Panc1 (cell line): ENCODE results near the gene HRNR. TPM values are rescaled to one million over a fixed set of nuclear protein-coding genes. Genes with fewer than 3 reads are reported as not detected.

ENCODE experiments used
- ATAC-seq: fragments of 200-7000 bp; cut with Tn5 transposase; 2 replicates; pipeline ENCODE4 v1.9.1; 2020; ENCODE audit warnings: mild to moderate bottlenecking, moderate library complexity
- BruUV-seq: library from RNA; stranded (reverse); fragments of 400-500 nt; replicated peaks from 2 replicates; lab custom pipeline; 2021; lab: Mats Ljungman, UMichigan
- CTCF ChIA-PET: fragments of 300-600 bp; sonication (Branson Sonifier 250); formaldehyde crosslinking; loops from one replicate; lab custom pipeline; 2022; ENCODE audit warnings: antibody characterized with exemption; lab: Charles Lee
- POLR2A ChIA-PET: fragments of 300-600 bp; sonication (Branson Sonifier 250); formaldehyde crosslinking; loops from one replicate; lab custom pipeline; 2022; ENCODE audit warnings: antibody characterized with exemption; lab: Charles Lee
- DNase-seq: peaks from one replicate; pipeline ENCODE4 v3.0.0-alpha.2; 2010; ENCODE audit warnings: low read depth, low spot score
- H3K27ac ChIP-seq: 2 replicates; pipeline ENCODE4 v1.5.1; 2011; ENCODE audit warnings: mild to moderate bottlenecking, low read length, inconsistent platforms
- H3K27me3 ChIP-seq: fragments of 200-500 bp; sonication (Bioruptor generic); 2 replicates; pipeline ENCODE4 v1.6.0; 2014; ENCODE audit warnings: low read length, inconsistent platforms; ENCODE audit not compliant: control insufficient read depth, insufficient read depth
- H3K36me3 ChIP-seq: fragments of 200-500 bp; sonication (Bioruptor generic); 2 replicates; pipeline ENCODE4 v1.5.1; 2014; ENCODE audit warnings: inconsistent platforms, mild to moderate bottlenecking, low read length, moderate library complexity; ENCODE audit not compliant: control insufficient read depth, insufficient read depth
- H3K4me1 ChIP-seq: 2 replicates; pipeline ENCODE4 v1.5.1; 2011; ENCODE audit warnings: inconsistent platforms, mild to moderate bottlenecking, low read length, moderate library complexity; ENCODE audit not compliant: control insufficient read depth, insufficient read depth
- H3K4me3 ChIP-seq, 2 experiments: 2 replicates each; pipeline ENCODE4 v1.5.1; 2011 to 2012; ENCODE audit warnings: low read depth in 2 of 2, low read length in 2 of 2, mild to moderate bottlenecking in 2 of 2, inconsistent platforms in 1 of 2, moderate library complexity in 1 of 2
- H3K9me3 ChIP-seq: fragments of 200-500 bp; sonication (Bioruptor generic); 2 replicates; pipeline ENCODE4 v1.5.1; 2014; ENCODE audit warnings: low read depth, mild to moderate bottlenecking, inconsistent platforms, low read length, moderate library complexity; ENCODE audit not compliant: control insufficient read depth, insufficient read depth
- CTCF ChIP-seq: fragments of 450-650 bp; IDR thresholded peaks from 2 replicates; pipeline ENCODE4 v1.5.1; 2017; ENCODE audit warnings: mild to moderate bottlenecking
- POLR2AphosphoS5 ChIP-seq: IDR thresholded peaks from 2 replicates; pipeline ENCODE4 v1.6.1; 2012; ENCODE audit warnings: mild to moderate bottlenecking, low read depth, low read length, moderate library complexity
- REST ChIP-seq, 2 experiments: IDR thresholded peaks; 2 replicates each; pipeline ENCODE4 v1.6.1; 2011 to 2012; ENCODE audit warnings: low read depth in 2 of 2, control low read depth in 1 of 2, low read length in 1 of 2, mild to moderate bottlenecking in 1 of 2, moderate library complexity in 1 of 2; ENCODE audit not compliant: insufficient read depth in 1 of 2
- SIN3A ChIP-seq: IDR thresholded peaks from 2 replicates; pipeline ENCODE4 v1.6.1; 2012; ENCODE audit warnings: low read depth, mild to moderate bottlenecking, low read length, moderate library complexity, borderline replicate concordance; ENCODE audit not compliant: insufficient read depth
- TCF7L2 ChIP-seq: IDR thresholded peaks from 2 replicates; pipeline ENCODE4 v1.6.1; 2011; ENCODE audit warnings: mild to moderate bottlenecking, low read depth, low read length, inconsistent platforms
- in situ Hi-C: cut with HindIII; loops from 2 replicates; pipeline ENCODE4 v1.10.0; 2016; ENCODE audit warnings: low sequenced_read_pairs, low pct_unique_long_range_greater_than_20kb
- intact Hi-C: fragments of 100-400 bp; cut with micrococcal nuclease; formaldehyde crosslinking; loops from one replicate; pipeline ENCODE4 v1.10.0; 2022; ENCODE audit not compliant: unreplicated experiment
- total RNA-seq: library from RNA; stranded (reverse); gene quantifications from one replicate; pipeline ENCODE4 v1.2.1, GENCODE V29; 2021; ENCODE audit not compliant: unreplicated experiment

Gene HRNR
- total RNA-seq, 1 experiment from 2014 or later: not detected

- TF ChIP-seq POLR2AphosphoS5: no peak
- TF ChIP-seq TCF7L2: no peak
- no peak for TF ChIP-seq CTCF
- no peak for TF ChIP-seq REST (IDR thresholded peaks at IDR 0.05; ENCODE audit: insufficient read depth in 1 of 2, low read depth in 2 of 2, low read length in 1 of 2)
- no peak for TF ChIP-seq SIN3A
- no peaks in the 10 kb centered on the region for H3K9me3 ChIP-seq
- no peak overlapping the region for H3K27ac ChIP-seq
- no TSS peak for BruUV-seq
- no peaks in the 10 kb centered on the region; the same call in 1 of the 2 replicates for H3K27me3 ChIP-seq
- in situ Hi-C loops: no loop called here
- intact Hi-C loops: no loop called here
- DNase-seq (no peak), ATAC-seq (no peak)
- CTCF ChIA-PET: no interaction called here
- H3K4me3 ChIP-seq: no peak overlapping the region
- POLR2A ChIA-PET: no interaction called here
- no peaks in the 10 kb centered on the region for H3K4me1 ChIP-seq
- H3K36me3 ChIP-seq: no peaks in the 10 kb centered on the region
Observed at GRCh38 chr1:152170287-152170905, 53.6 kb downstream of the HRNR start.

GRCh38 chr1:152169366-152170025 is 54.5 kb downstream of the HRNR start:
- no peaks in the 10 kb centered on the region; the same call in 1 of the 2 replicates for H3K27me3 ChIP-seq
- CTCF ChIA-PET: no interaction called here
- no peaks in the 10 kb centered on the region for H3K4me1 ChIP-seq
- POLR2A ChIA-PET: no interaction called here
- in situ Hi-C loops: no loop called here
- TF ChIP-seq SIN3A: no peak
- no peak for TF ChIP-seq REST (IDR thresholded peaks at IDR 0.05; ENCODE audit: insufficient read depth in 1 of 2, low read depth in 2 of 2, low read length in 1 of 2)
- TF ChIP-seq CTCF: no peak
- TF ChIP-seq TCF7L2: no peak
- intact Hi-C loops: no loop called here
- no peaks in the 10 kb centered on the region for H3K9me3 ChIP-seq
- H3K36me3 ChIP-seq: no peaks in the 10 kb centered on the region
- ATAC-seq (no peak), DNase-seq (no peak)
- BruUV-seq: no TSS peak
- no peak overlapping the region for H3K27ac ChIP-seq
- no peak overlapping the region for H3K4me3 ChIP-seq
